Stomach (tissue), 4 donors: ENCODE data around the gene UGT2B17.

Experiments
- POLR2A ChIP-seq, 4 donors: fragments of 450-650 bp; IDR thresholded peaks; one replicate each; pipeline ENCODE4 v1.6.1; 2016; ENCODE audit warnings: antibody characterized with exemption in 4 of 4, control low read depth in 2 of 4, mild to moderate bottlenecking in 1 of 4, moderate library complexity in 1 of 4
- POLR2AphosphoS5 ChIP-seq, 3 donors: sonication (generic); formaldehyde crosslinking; IDR thresholded peaks; one replicate each; pipeline ENCODE4 v1.6.1; 2016; ENCODE audit warnings: antibody characterized with exemption in 3 of 3
- TF ChIP-seq, protein P1 (sequence below), 7 experiments: fragments of 450-650 bp in 4 of 7; fragments of 200-600 bp in 3 of 7; sonication (generic) in 3 of 7; IDR thresholded peaks; one replicate each; pipeline ENCODE4 v1.5.1; 2016 to 2019; ENCODE audit warnings: antibody characterized with exemption in 7 of 7, control low read depth in 2 of 7, mild to moderate bottlenecking in 1 of 7

DNA sequence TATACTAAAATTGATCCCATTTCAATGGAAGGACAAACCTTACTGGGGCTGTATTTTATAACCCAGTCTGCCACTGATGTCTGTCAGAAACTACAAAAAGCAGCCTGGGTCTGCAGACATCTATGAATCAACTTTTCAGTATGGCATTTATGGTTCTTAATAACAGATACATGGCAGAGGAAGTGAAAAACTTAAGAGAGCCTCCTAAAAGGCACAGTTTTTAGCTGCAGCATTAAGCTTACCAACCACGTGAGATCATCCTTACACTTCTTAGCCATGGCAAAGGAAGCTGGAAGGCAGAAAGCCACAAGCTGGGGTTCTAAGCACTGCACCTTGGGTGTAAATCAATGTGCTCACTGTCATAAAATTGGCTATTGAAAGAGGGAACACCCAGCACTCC lies 16.6 kb upstream of the UGT2B17 start:
- TF ChIP-seq, protein P1, sequence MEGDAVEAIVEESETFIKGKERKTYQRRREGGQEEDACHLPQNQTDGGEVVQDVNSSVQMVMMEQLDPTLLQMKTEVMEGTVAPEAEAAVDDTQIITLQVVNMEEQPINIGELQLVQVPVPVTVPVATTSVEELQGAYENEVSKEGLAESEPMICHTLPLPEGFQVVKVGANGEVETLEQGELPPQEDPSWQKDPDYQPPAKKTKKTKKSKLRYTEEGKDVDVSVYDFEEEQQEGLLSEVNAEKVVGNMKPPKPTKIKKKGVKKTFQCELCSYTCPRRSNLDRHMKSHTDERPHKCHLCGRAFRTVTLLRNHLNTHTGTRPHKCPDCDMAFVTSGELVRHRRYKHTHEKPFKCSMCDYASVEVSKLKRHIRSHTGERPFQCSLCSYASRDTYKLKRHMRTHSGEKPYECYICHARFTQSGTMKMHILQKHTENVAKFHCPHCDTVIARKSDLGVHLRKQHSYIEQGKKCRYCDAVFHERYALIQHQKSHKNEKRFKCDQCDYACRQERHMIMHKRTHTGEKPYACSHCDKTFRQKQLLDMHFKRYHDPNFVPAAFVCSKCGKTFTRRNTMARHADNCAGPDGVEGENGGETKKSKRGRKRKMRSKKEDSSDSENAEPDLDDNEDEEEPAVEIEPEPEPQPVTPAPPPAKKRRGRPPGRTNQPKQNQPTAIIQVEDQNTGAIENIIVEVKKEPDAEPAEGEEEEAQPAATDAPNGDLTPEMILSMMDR (IDR thresholded peaks at IDR 0.05), result no peak
- no peak for TF ChIP-seq POLR2AphosphoS5 (IDR thresholded peaks at IDR 0.05)
- TF ChIP-seq POLR2A (IDR thresholded peaks at IDR 0.05), result no peak
